B cell (primary cell): ENCODE measurements around the gene CORO1C. TPM values are rescaled to one million over a fixed set of nuclear protein-coding genes. Genes with fewer than 3 reads are reported as not detected.
A peak's percentile ranks its signal among the peaks of the same experiment; 100 is the strongest.

Experiments used
- ATAC-seq: fragments of 200-7000 bp; cut with Tn5 transposase; one replicate; pipeline ENCODE4 v1.10.0; 2021; ENCODE audit warnings: low read depth, mild to moderate bottlenecking, moderate number of reproducible peaks, moderate library complexity
- CTCF ChIA-PET: fragments of 350-600 bp; sonication (Branson Sonifier 250); formaldehyde crosslinking; loops from one replicate; lab custom pipeline; 2021; ENCODE audit warnings: antibody characterized with exemption, inconsistent platforms; lab: Charles Lee
- POLR2A ChIA-PET: fragments of 350-600 bp; sonication (Branson Sonifier 250); formaldehyde crosslinking; loops from one replicate; lab custom pipeline; 2021; ENCODE audit warnings: antibody characterized with exemption; lab: Charles Lee
- DNase-seq: peaks from one replicate; pipeline ENCODE4 v3.0.0; 2013
- H2AFZ ChIP-seq: 2 replicates; pipeline ENCODE4 v1.6.1; 2012; ENCODE audit warnings: mild to moderate bottlenecking, low read depth, low read length; ENCODE audit not compliant: insufficient read depth, poor library complexity, severe bottlenecking
- H3K27ac ChIP-seq, 2 donors: 1 replicate in 1 of 2; 2 replicates in 1 of 2; pipeline ENCODE4 v1.5.1; 2012 to 2013; ENCODE audit warnings: low read length in 2 of 2, mild to moderate bottlenecking in 2 of 2, moderate library complexity in 1 of 2
- H3K27me3 ChIP-seq, 4 experiments: fragments of 200-600 bp in 1 of 4; sonication (generic) in 1 of 4; replicated peaks in 1 of 4; 1 replicate in 2 of 4; 2 replicates in 2 of 4; pipeline versions ENCODE4 v1.6.1 to v1.7.0; 2013 to 2016; ENCODE audit warnings: low read length in 3 of 4, mild to moderate bottlenecking in 2 of 4, mixed read lengths in 1 of 4, moderate library complexity in 1 of 4; ENCODE audit not compliant: insufficient read depth in 4 of 4, control insufficient read depth in 3 of 4; ENCODE audit errors: control extremely low read depth in 1 of 4
- H3K36me3 ChIP-seq, 2 experiments: replicated peaks in 1 of 2; 1 replicate in 1 of 2; 2 replicates in 1 of 2; pipeline versions ENCODE4 v1.6.1 to v1.7.1; 2013; ENCODE audit warnings: low read length in 1 of 2; ENCODE audit not compliant: insufficient read depth in 2 of 2, control insufficient read depth in 1 of 2; ENCODE audit errors: control extremely low read depth in 1 of 2, extremely low read depth in 1 of 2
- H3K4me1 ChIP-seq, 2 donors: fragments of 200-600 bp in 1 of 2; sonication (generic) in 1 of 2; 1 replicate in 1 of 2; 2 replicates in 1 of 2; pipeline versions ENCODE4 v1.5.1 to v1.6.1; 2013 to 2017; ENCODE audit warnings: low read length in 2 of 2; ENCODE audit not compliant: control insufficient read depth in 2 of 2, insufficient read depth in 2 of 2
- H3K4me2 ChIP-seq: replicated peaks from 2 replicates; pipeline ENCODE3; 2012; ENCODE audit warnings: mild to moderate bottlenecking, low read depth, low read length; ENCODE audit not compliant: poor library complexity, severe bottlenecking
- H3K4me3 ChIP-seq, 5 experiments: fragments of 200-600 bp in 1 of 5; sonication (generic) in 1 of 5; 1 replicate in 3 of 5; 2 replicates in 2 of 5; pipeline versions ENCODE4 v1.5.1 to v1.7.0; 2011 to 2016; ENCODE audit warnings: low read length in 4 of 5, mild to moderate bottlenecking in 4 of 5, low read depth in 2 of 5, control low read depth in 1 of 5, moderate library complexity in 1 of 5; ENCODE audit not compliant: insufficient read depth in 1 of 5; ENCODE audit errors: control extremely low read depth in 1 of 5, extremely low read depth in 1 of 5
- H3K79me2 ChIP-seq: fragments of 200-600 bp; sonication (generic); one replicate; pipeline ENCODE4 v1.6.0; 2016; ENCODE audit warnings: low read length; ENCODE audit not compliant: control insufficient read depth, insufficient read depth
- H3K9ac ChIP-seq: fragments of 200-600 bp; sonication (generic); 2 replicates; pipeline ENCODE4 v1.6.1; 2017; ENCODE audit warnings: mild to moderate bottlenecking, low read length, moderate library complexity
- H3K9me3 ChIP-seq, 3 donors: one replicate each; pipeline versions ENCODE4 v1.6.1 to v1.7.1; 2013; ENCODE audit warnings: low read length in 2 of 3; ENCODE audit not compliant: control insufficient read depth in 2 of 3, insufficient read depth in 1 of 3; ENCODE audit errors: control extremely low read depth in 1 of 3
- H4K20me1 ChIP-seq: 2 replicates; pipeline ENCODE4 v1.6.0; 2012; ENCODE audit warnings: mild to moderate bottlenecking, low read length; ENCODE audit not compliant: insufficient read depth, control insufficient read depth, poor library complexity, severe bottlenecking
- H3K27ac Mint-ChIP-seq: one replicate; pipeline ENCODE4 v1.8.0; 2021; ENCODE audit warnings: mixed read lengths
- H3K27me3 Mint-ChIP-seq: one replicate; pipeline ENCODE4 v1.8.0; 2021; ENCODE audit warnings: mixed read lengths
- H3K4me1 Mint-ChIP-seq: one replicate; pipeline ENCODE4 v1.8.0; 2021; ENCODE audit warnings: mixed read lengths
- H3K4me3 Mint-ChIP-seq: one replicate; pipeline ENCODE4 v1.8.0; 2021; ENCODE audit warnings: mixed read lengths
- H3K9me3 Mint-ChIP-seq: one replicate; pipeline ENCODE4 v1.8.0; 2022; ENCODE audit warnings: mixed read lengths; ENCODE audit not compliant: insufficient read depth
- EZH2 ChIP-seq: IDR thresholded peaks from 2 replicates; pipeline ENCODE4 v1.6.1; 2012; ENCODE audit warnings: borderline replicate concordance, low read depth, mild to moderate bottlenecking, moderate library complexity, low read length; ENCODE audit not compliant: insufficient read depth, poor library complexity, severe bottlenecking
- WGBS: methylation state at CpG from one replicate; pipeline ENCODE4 v1.1.5; 2013; ENCODE audit warnings: missing lambda C conversion rate; ENCODE audit not compliant: insufficient coverage; 5-methylcytosine and 5-hydroxymethylcytosine counted together
- intact Hi-C: fragments of 100-400 bp; cut with micrococcal nuclease; formaldehyde crosslinking; loops from one replicate; pipeline ENCODE4 v1.10.0; 2022
- polyA plus RNA-seq: library from polyadenylated mRNA; depleted of rRNA; stranded (reverse); fragments of >200 nt; gene quantifications from 2 replicates; pipeline ENCODE4 v1.2.3, GENCODE V29; 2012
- total RNA-seq, 2 donors: library from RNA; stranded (reverse); fragments of 120-200 nt in 1 of 2; gene quantifications; 1 replicate in 1 of 2; 2 replicates in 1 of 2; pipeline versions ENCODE4 v1.2.3 to v1.2.4, GENCODE V29; 2013 to 2022
- TF ChIP-seq, protein P1 (sequence below): fragments of 200-600 bp; IDR thresholded peaks from one replicate; pipeline ENCODE4 v1.8.0; 2022; ENCODE audit warnings: antibody characterized with exemption, mild to moderate bottlenecking

Gene CORO1C
- total and polyA plus RNA-seq, 2 donors (not counting 1 experiment from before 2014, with no cell fraction given), result 19.2 to 68.0 TPM

DNA sequence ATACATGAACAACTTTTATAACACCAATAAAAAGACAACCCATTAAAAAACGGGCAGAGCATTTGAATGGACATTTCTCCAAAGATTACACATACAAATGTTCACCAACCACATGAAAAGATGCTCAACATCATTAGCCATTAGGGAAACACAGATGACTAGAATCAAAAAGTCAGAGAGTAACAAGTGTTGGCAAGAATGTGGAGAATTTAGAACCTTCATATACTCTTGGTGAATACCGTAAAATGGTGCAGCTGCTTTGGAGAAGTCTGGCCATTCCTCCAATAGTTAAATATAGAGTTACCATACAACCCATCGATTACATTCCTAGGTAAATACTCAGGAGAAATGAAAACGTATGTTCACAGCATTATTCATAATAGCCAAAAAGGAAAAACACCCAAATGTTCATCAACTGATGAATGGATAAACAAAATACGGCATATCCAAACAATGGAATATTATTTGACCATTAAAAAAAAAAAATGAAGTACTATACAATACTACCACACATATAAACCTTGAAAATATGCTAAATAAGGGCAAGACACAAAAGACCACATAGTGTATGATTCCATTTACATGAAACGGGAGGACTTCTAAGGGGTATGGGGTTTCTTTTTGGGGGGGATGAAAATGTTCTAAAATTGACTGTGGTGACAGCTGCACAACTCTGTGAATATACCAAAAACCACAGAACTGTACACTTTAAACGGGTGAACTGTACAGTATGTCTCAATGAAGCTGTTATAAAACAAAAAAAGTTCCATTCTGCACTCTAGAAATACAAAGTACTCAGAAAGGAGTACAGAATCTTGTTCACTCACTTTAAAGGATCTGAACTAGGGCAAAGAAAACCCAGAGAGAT, 3.2 kb downstream of the CORO1C start:
- no peak overlapping the region for H3K9ac ChIP-seq
- peaks cover 23 to 28% of the 10 kb centered on the region in 2 donors for H3K4me1 ChIP-seq
- WGBS, result 0% methylated on average over 1 of the region's 7 CpGs

GRCh38 chr12:108727161-108727560, 4.2 kb downstream of the CORO1C start:
- H3K27ac Mint-ChIP-seq, result peak overlapping the region; percentile 16
- WGBS, result no CpG with 5 or more reads among the region's 1 CpG

More for the DNA sequence above, 3.2 kb downstream of the CORO1C start:
- Mint-ChIP-seq H3K4me1 (peaks cover 66% of the 10 kb centered on the region), H3K27ac (peak overlapping the region; percentile 53), H3K4me3 (no peak overlapping the region), H3K9me3 (no peaks in the 10 kb centered on the region), H3K27me3 (no peaks in the 10 kb centered on the region)
- H3K4me3 ChIP-seq, result no peak overlapping the region
- no peak for ATAC-seq
- H3K79me2 ChIP-seq, result peaks cover 59% of the 10 kb centered on the region
- CTCF ChIA-PET, result interaction anchor here (0.8 to 1.1 kb wide), 2 partner anchors 62 to 110 kb away, joined by 3 to 4 read pairs; no protein-coding TSS in a partner anchor
- H3K4me2 ChIP-seq, result no peak overlapping the region
- intact Hi-C loops, result no loop called here
- peaks cover 21% of the 10 kb centered on the region for H4K20me1 ChIP-seq
- H3K27ac ChIP-seq, result peak overlapping the region in 1 of 2 donors; percentile 12
- POLR2A ChIA-PET, result no interaction called here
- H3K36me3 ChIP-seq, result no peaks in the 10 kb centered on the region
- H2AFZ ChIP-seq, result no peak overlapping the region
- H3K27me3 ChIP-seq, result no peaks in the 10 kb centered on the region
- no peak for DNase-seq
- peaks cover 0 to 1% (median 0%) of the 10 kb centered on the region in 3 donors for H3K9me3 ChIP-seq
- no peak for TF ChIP-seq EZH2
- TF ChIP-seq, protein P1, sequence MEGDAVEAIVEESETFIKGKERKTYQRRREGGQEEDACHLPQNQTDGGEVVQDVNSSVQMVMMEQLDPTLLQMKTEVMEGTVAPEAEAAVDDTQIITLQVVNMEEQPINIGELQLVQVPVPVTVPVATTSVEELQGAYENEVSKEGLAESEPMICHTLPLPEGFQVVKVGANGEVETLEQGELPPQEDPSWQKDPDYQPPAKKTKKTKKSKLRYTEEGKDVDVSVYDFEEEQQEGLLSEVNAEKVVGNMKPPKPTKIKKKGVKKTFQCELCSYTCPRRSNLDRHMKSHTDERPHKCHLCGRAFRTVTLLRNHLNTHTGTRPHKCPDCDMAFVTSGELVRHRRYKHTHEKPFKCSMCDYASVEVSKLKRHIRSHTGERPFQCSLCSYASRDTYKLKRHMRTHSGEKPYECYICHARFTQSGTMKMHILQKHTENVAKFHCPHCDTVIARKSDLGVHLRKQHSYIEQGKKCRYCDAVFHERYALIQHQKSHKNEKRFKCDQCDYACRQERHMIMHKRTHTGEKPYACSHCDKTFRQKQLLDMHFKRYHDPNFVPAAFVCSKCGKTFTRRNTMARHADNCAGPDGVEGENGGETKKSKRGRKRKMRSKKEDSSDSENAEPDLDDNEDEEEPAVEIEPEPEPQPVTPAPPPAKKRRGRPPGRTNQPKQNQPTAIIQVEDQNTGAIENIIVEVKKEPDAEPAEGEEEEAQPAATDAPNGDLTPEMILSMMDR, result no peak

More at GRCh38 chr12:108727161-108727560, 4.2 kb downstream of the CORO1C start:
- H3K27me3 Mint-ChIP-seq, result no peaks in the 10 kb centered on the region
- H3K4me1 Mint-ChIP-seq, result peaks cover 68% of the 10 kb centered on the region
- Histone ChIP-seq H3K4me1 (peaks cover 17 to 28% of the 10 kb centered on the region in 2 donors), H3K4me3 (no peak overlapping the region), H3K9me3 (no peaks in the 10 kb centered on the region), H3K27me3 (no peaks in the 10 kb centered on the region), H3K36me3 (no peaks in the 10 kb centered on the region), H4K20me1 (peaks cover 29% of the 10 kb centered on the region), H2AFZ (no peak overlapping the region), H3K27ac (no peak overlapping the region), H3K9ac (no peak overlapping the region), H3K79me2 (peaks cover 68% of the 10 kb centered on the region), H3K4me2 (no peak overlapping the region)
- TF ChIP-seq EZH2, result no peak
- TF ChIP-seq, protein P1, result no peak
- ATAC-seq (no peak), DNase-seq (no peak)
- CTCF ChIA-PET, result no interaction called here
- no peaks in the 10 kb centered on the region for H3K9me3 Mint-ChIP-seq
- intact Hi-C loops, result no loop called here
- H3K4me3 Mint-ChIP-seq, result no peak overlapping the region
- POLR2A ChIA-PET, result no interaction called here
